Measurements from ENCODE around the gene CPLANE1. TPM values are rescaled to one million over a fixed set of nuclear protein-coding genes. Genes with fewer than 3 reads are reported as not detected.

The CPLANE1 gene
- total and polyA plus RNA-seq, 2 donors (not counting 3 experiments of a cell fraction or from before 2014, with no cell fraction given), result 4.6 to 21.5 TPM

- Histone ChIP-seq H3K4me1 (ENCODE audit: control insufficient read depth, extremely low read depth, insufficient read depth, low read length) (no peaks in the 10 kb centered on the region), H3K79me2 (ENCODE audit: control insufficient read depth, insufficient read depth, low read length) (no peaks in the 10 kb centered on the region), H3K4me2 (ENCODE audit: insufficient read depth, low read length) (no peak overlapping the region), H3K9me3 (replicated peaks; ENCODE audit: control insufficient read depth, insufficient read depth, low read length) (no peaks in the 10 kb centered on the region), H2AFZ (ENCODE audit: low read depth, low read length) (no peak overlapping the region), H3K9me1 (replicated peaks; ENCODE audit: control insufficient read depth, extremely low read depth, insufficient read depth, low read length) (no peaks in the 10 kb centered on the region), H3K36me3 (ENCODE audit: control insufficient read depth in 2 of 2, extremely low read depth in 1 of 2, insufficient read depth in 2 of 2, low read length in 2 of 2) (peaks cover 2 to 6% of the 10 kb centered on the region in 2 experiments), H3K4me3 (replicated peaks in 1 of 3; ENCODE audit: insufficient read depth in 1 of 3, low read depth in 1 of 3, low read length in 3 of 3) (no peak overlapping the region), H3K9ac (replicated peaks; ENCODE audit: extremely low read depth, insufficient read depth, low read length) (no peak overlapping the region), H3K27ac (ENCODE audit: insufficient read depth, low read depth, low read length) (no peak overlapping the region), H4K20me1 (replicated peaks; ENCODE audit: control insufficient read depth, extremely low read depth, insufficient read depth, low read length) (no peaks in the 10 kb centered on the region), H3K27me3 (ENCODE audit: control insufficient read depth in 2 of 2, insufficient read depth in 2 of 2, low read length in 2 of 2) (no peaks in the 10 kb centered on the region)
- FAIRE-seq, result no peak
- BruUV-seq (replicated peaks), result no TSS peak
- TF ChIP-seq CTCF (IDR thresholded peaks at IDR 0.05; ENCODE audit: extremely low read depth in 1 of 2, insufficient read depth in 1 of 2, low read depth in 1 of 2, low read length in 2 of 2), result no peak
- no peak for TF ChIP-seq POLR2AphosphoS5 (IDR thresholded peaks at IDR 0.05; ENCODE audit: insufficient read depth, low read depth, low read length)
- TF ChIP-seq GATA2 (IDR thresholded peaks at IDR 0.05; ENCODE audit: insufficient read depth, insufficient read length, low read depth, low read length), result no peak
- no peak for TF ChIP-seq JUN (IDR thresholded peaks at IDR 0.05; ENCODE audit: borderline replicate concordance, insufficient read depth, insufficient read length, low read depth)
- TF ChIP-seq MYC (IDR thresholded peaks at IDR 0.05; ENCODE audit: low read depth, low read length), result no peak
- no peak for TF ChIP-seq EZH2 (IDR thresholded peaks at IDR 0.05; ENCODE audit: borderline replicate concordance, low read depth, low read length, severe bottlenecking)
- CTCF ChIA-PET, result no interaction called here
- no peak for DNase-seq (ENCODE audit: low read depth, low spot score)
- intact Hi-C loops (cut with micrococcal nuclease), result no loop called here
- dilution Hi-C loops (cut with MboI; ENCODE audit: extremely low pct_ligation_motif_present, low sequenced_read_pairs), result no loop called here
- POLR2A ChIA-PET, result no interaction called here
These were observed 83.4 kb downstream of the CPLANE1 start for GRCh38 chr5:37165761-37166160.

GRCh38 chr5:37153661-37154060 is 95.5 kb downstream of the CPLANE1 start:
- DNase-seq (ENCODE audit: low read depth, low spot score), result no peak
- Histone ChIP-seq H3K9ac (replicated peaks; ENCODE audit: extremely low read depth, insufficient read depth, low read length) (no peak overlapping the region), H3K9me3 (replicated peaks; ENCODE audit: control insufficient read depth, insufficient read depth, low read length) (no peaks in the 10 kb centered on the region), H3K79me2 (ENCODE audit: control insufficient read depth, insufficient read depth, low read length) (no peaks in the 10 kb centered on the region), H2AFZ (ENCODE audit: low read depth, low read length) (no peak overlapping the region), H3K4me1 (ENCODE audit: control insufficient read depth, extremely low read depth, insufficient read depth, low read length) (no peaks in the 10 kb centered on the region), H4K20me1 (replicated peaks; ENCODE audit: control insufficient read depth, extremely low read depth, insufficient read depth, low read length) (no peaks in the 10 kb centered on the region), H3K36me3 (ENCODE audit: control insufficient read depth in 2 of 2, extremely low read depth in 1 of 2, insufficient read depth in 2 of 2, low read length in 2 of 2) (peaks cover 2 to 3% of the 10 kb centered on the region in 2 experiments), H3K9me1 (replicated peaks; ENCODE audit: control insufficient read depth, extremely low read depth, insufficient read depth, low read length) (no peaks in the 10 kb centered on the region), H3K4me2 (ENCODE audit: insufficient read depth, low read length) (no peak overlapping the region), H3K27me3 (ENCODE audit: control insufficient read depth in 2 of 2, insufficient read depth in 2 of 2, low read length in 2 of 2) (no peaks in the 10 kb centered on the region), H3K4me3 (replicated peaks in 1 of 3; ENCODE audit: insufficient read depth in 1 of 3, low read depth in 1 of 3, low read length in 3 of 3) (no peak overlapping the region), H3K27ac (ENCODE audit: insufficient read depth, low read depth, low read length) (no peak overlapping the region)
- intact Hi-C loops (cut with micrococcal nuclease) (no loop called here), dilution Hi-C loops (cut with MboI; ENCODE audit: extremely low pct_ligation_motif_present, low sequenced_read_pairs) (no loop called here)
- POLR2A ChIA-PET, result no interaction called here
- BruUV-seq (replicated peaks), result no TSS peak
- no peak for TF ChIP-seq JUN (IDR thresholded peaks at IDR 0.05; ENCODE audit: borderline replicate concordance, insufficient read depth, insufficient read length, low read depth)
- TF ChIP-seq POLR2A (IDR thresholded peaks at IDR 0.05; ENCODE audit: low read depth, low read length), result no peak
- no peak for TF ChIP-seq FOS (IDR thresholded peaks at IDR 0.05; ENCODE audit: borderline replicate concordance, insufficient read depth, low read length)
- TF ChIP-seq POLR2AphosphoS5 (IDR thresholded peaks at IDR 0.05; ENCODE audit: insufficient read depth, low read depth, low read length), result no peak
- no peak for TF ChIP-seq CTCF (IDR thresholded peaks at IDR 0.05; ENCODE audit: extremely low read depth in 1 of 2, insufficient read depth in 1 of 2, low read depth in 1 of 2, low read length in 2 of 2)
- TF ChIP-seq MAX (IDR thresholded peaks at IDR 0.05; ENCODE audit: insufficient read depth, insufficient read length), result no peak
- no peak for TF ChIP-seq MYC (IDR thresholded peaks at IDR 0.05; ENCODE audit: low read depth, low read length)
- no peak for TF ChIP-seq GATA2 (IDR thresholded peaks at IDR 0.05; ENCODE audit: insufficient read depth, insufficient read length, low read depth, low read length)
- FAIRE-seq, result no peak
- CTCF ChIA-PET, result no interaction called here
